Astrocyte (in vitro differentiated cells and primary cell): ENCODE measurements around the gene CEP68. TPM values are rescaled to one million over a fixed set of nuclear protein-coding genes. Genes with fewer than 3 reads are reported as not detected.
"Not testable (repeated sequence)": the region's sequence is repeated elsewhere in the genome, so short reads cannot be mapped to it uniquely, and the experiment has no call there.

Experiments used
- DNase-seq: peaks from one replicate; pipeline ENCODE4 v3.0.0-alpha.2; 2010; ENCODE audit warnings: low read depth
- FAIRE-seq: peaks from 2 replicates; lab custom pipeline; 2011; peaks lifted over from hg19 to GRCh38; lab: Jason Lieb, UNC
- H2AFZ ChIP-seq: 2 replicates; pipeline ENCODE4 v1.6.0; 2012; ENCODE audit warnings: low read depth, low read length, inconsistent platforms
- H3K27ac ChIP-seq: 2 replicates; pipeline ENCODE4 v1.5.1; 2011; ENCODE audit warnings: low read depth, low read length, inconsistent platforms
- H3K27me3 ChIP-seq: 2 replicates; pipeline ENCODE4 v1.6.0; 2011; ENCODE audit warnings: low read length, inconsistent platforms; ENCODE audit not compliant: insufficient read depth
- H3K36me3 ChIP-seq: 2 replicates; pipeline ENCODE4 v1.5.1; 2011; ENCODE audit warnings: low read length, inconsistent platforms; ENCODE audit not compliant: insufficient read depth
- H3K4me1 ChIP-seq: 2 replicates; pipeline ENCODE4 v1.5.1; 2011; ENCODE audit warnings: low read length, inconsistent platforms; ENCODE audit not compliant: insufficient read depth
- H3K4me2 ChIP-seq: 2 replicates; pipeline ENCODE4 v1.6.0; 2012; ENCODE audit warnings: low read length, inconsistent platforms
- H3K4me3 ChIP-seq: 2 replicates; pipeline ENCODE4 v1.5.1; 2011; ENCODE audit warnings: low read depth, mild to moderate bottlenecking, low read length, inconsistent platforms; ENCODE audit not compliant: insufficient read depth
- H3K79me2 ChIP-seq: 2 replicates; pipeline ENCODE4 v1.6.0; 2012; ENCODE audit warnings: mild to moderate bottlenecking, low read length, inconsistent platforms; ENCODE audit not compliant: insufficient read depth
- H3K9ac ChIP-seq: 2 replicates; pipeline ENCODE4 v1.6.0; 2012; ENCODE audit warnings: mild to moderate bottlenecking, low read length, inconsistent platforms
- H3K9me3 ChIP-seq: 2 replicates; pipeline ENCODE4 v1.5.1; 2012; ENCODE audit warnings: low read depth, mild to moderate bottlenecking, low read length, inconsistent platforms; ENCODE audit not compliant: insufficient read depth
- H4K20me1 ChIP-seq: 2 replicates; pipeline ENCODE4 v1.6.0; 2012; ENCODE audit warnings: low read length, inconsistent platforms; ENCODE audit not compliant: insufficient read depth
- H3K27ac Mint-ChIP-seq: one replicate; pipeline ENCODE4 v1.8.0; 2021; ENCODE audit warnings: mild to moderate bottlenecking, mixed read lengths; ENCODE audit not compliant: unreplicated experiment
- H3K27me3 Mint-ChIP-seq: one replicate; pipeline ENCODE4 v1.8.0; 2021; ENCODE audit warnings: low read depth, mixed read lengths; ENCODE audit not compliant: unreplicated experiment
- H3K36me3 Mint-ChIP-seq: one replicate; pipeline ENCODE4 v1.8.0; 2021; ENCODE audit warnings: low read depth, mixed read lengths; ENCODE audit not compliant: unreplicated experiment
- H3K4me1 Mint-ChIP-seq: one replicate; pipeline ENCODE4 v1.8.0; 2021; ENCODE audit warnings: low read depth, mixed read lengths; ENCODE audit not compliant: unreplicated experiment
- H3K4me3 Mint-ChIP-seq: one replicate; pipeline ENCODE4 v1.8.0; 2021; ENCODE audit warnings: mild to moderate bottlenecking, moderate library complexity, mixed read lengths; ENCODE audit not compliant: unreplicated experiment
- H3K9me3 Mint-ChIP-seq: one replicate; pipeline ENCODE4 v1.8.0; 2021; ENCODE audit warnings: mild to moderate bottlenecking, mixed read lengths; ENCODE audit not compliant: unreplicated experiment
- EZH2 ChIP-seq: IDR thresholded peaks from 2 replicates; pipeline ENCODE4 v1.6.1; 2012; ENCODE audit warnings: mild to moderate bottlenecking, low read length, inconsistent platforms; ENCODE audit not compliant: insufficient read depth
- total RNA-seq: library from RNA; stranded (reverse); gene quantifications from 2 replicates; pipeline ENCODE4 v1.2.1, GENCODE V29; 2021
- TF ChIP-seq, protein P1 (sequence below): IDR thresholded peaks from 2 replicates; pipeline ENCODE4 v1.5.1; 2011; ENCODE audit warnings: low read depth, mild to moderate bottlenecking, inconsistent platforms, low read length, moderate library complexity; ENCODE audit not compliant: insufficient read depth

CEP68 gene
- total RNA-seq, 1 donor from 2014 or later = 6.9 TPM

- no peak overlapping the region for H3K4me3 Mint-ChIP-seq
- H3K4me2 ChIP-seq = no peak overlapping the region
These were observed 23.0 kb upstream of the CEP68 start for GRCh38 chr2:65033178-65033577.

DNA sequence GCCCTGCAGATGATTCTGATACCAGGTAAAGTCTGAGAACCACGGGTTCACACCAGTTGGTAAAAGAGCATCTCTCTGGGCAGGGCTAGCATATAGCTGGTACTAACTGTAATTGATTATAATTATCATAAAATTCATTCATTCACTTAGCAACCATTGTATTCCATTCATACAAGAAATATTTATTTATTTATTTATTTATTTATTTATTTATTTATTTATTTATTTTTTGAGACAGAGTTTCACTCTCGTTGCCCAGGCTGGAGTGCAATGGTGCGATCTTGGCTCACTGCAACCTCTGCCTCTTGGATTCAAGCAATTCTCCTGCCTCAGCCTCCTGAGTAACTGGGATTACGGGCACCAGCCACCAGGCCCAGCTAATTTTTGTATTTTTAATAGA lies 22.5 kb upstream of the CEP68 start:
- H3K36me3 ChIP-seq, H3K27ac Mint-ChIP-seq, H3K27ac ChIP-seq, H2AFZ ChIP-seq, H3K79me2 ChIP-seq, H3K4me1 Mint-ChIP-seq, H3K9me3 Mint-ChIP-seq, H3K4me2 ChIP-seq, H3K4me3 ChIP-seq, H3K9me3 ChIP-seq, FAIRE-seq, DNase-seq, H3K9ac ChIP-seq, H3K4me3 Mint-ChIP-seq, H3K27me3 ChIP-seq, H4K20me1 ChIP-seq, H3K4me1 ChIP-seq, H3K36me3 Mint-ChIP-seq, H3K27me3 Mint-ChIP-seq: not testable (repeated sequence)

More at GRCh38 chr2:65033178-65033577, 23.0 kb upstream of the CEP68 start:
- TF ChIP-seq, protein P1, sequence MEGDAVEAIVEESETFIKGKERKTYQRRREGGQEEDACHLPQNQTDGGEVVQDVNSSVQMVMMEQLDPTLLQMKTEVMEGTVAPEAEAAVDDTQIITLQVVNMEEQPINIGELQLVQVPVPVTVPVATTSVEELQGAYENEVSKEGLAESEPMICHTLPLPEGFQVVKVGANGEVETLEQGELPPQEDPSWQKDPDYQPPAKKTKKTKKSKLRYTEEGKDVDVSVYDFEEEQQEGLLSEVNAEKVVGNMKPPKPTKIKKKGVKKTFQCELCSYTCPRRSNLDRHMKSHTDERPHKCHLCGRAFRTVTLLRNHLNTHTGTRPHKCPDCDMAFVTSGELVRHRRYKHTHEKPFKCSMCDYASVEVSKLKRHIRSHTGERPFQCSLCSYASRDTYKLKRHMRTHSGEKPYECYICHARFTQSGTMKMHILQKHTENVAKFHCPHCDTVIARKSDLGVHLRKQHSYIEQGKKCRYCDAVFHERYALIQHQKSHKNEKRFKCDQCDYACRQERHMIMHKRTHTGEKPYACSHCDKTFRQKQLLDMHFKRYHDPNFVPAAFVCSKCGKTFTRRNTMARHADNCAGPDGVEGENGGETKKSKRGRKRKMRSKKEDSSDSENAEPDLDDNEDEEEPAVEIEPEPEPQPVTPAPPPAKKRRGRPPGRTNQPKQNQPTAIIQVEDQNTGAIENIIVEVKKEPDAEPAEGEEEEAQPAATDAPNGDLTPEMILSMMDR = no peak
- TF ChIP-seq EZH2 = no peak
- no peaks in the 10 kb centered on the region for H3K9me3 ChIP-seq
- no peak overlapping the region for H3K9ac ChIP-seq
- no peak overlapping the region for H3K27ac ChIP-seq
- Mint-ChIP-seq H3K36me3 (no peaks in the 10 kb centered on the region), H3K4me1 (peaks cover 3% of the 10 kb centered on the region), H3K9me3 (no peaks in the 10 kb centered on the region), H3K27me3 (peaks cover 6% of the 10 kb centered on the region), H3K27ac (no peak overlapping the region)
- no peaks in the 10 kb centered on the region for H3K27me3 ChIP-seq
- H3K36me3 ChIP-seq = no peaks in the 10 kb centered on the region
- no peaks in the 10 kb centered on the region for H3K79me2 ChIP-seq
- no peak overlapping the region for H2AFZ ChIP-seq
- DNase-seq (no peak), FAIRE-seq (no peak)
- no peaks in the 10 kb centered on the region for H4K20me1 ChIP-seq
- H3K4me3 ChIP-seq = no peak overlapping the region
- H3K4me1 ChIP-seq = no peaks in the 10 kb centered on the region

- no peak overlapping the region for H3K9ac ChIP-seq
- no peak overlapping the region for H3K4me3 Mint-ChIP-seq
- DNase-seq (no peak), FAIRE-seq (no peak)
- H3K27ac ChIP-seq = no peak overlapping the region
- H2AFZ ChIP-seq = no peak overlapping the region
- TF ChIP-seq EZH2 = no peak
- TF ChIP-seq, protein P1 = no peak
- no peaks in the 10 kb centered on the region for H3K79me2 ChIP-seq
- H3K4me1 ChIP-seq = peaks cover 1% of the 10 kb centered on the region
- H3K9me3 ChIP-seq = no peaks in the 10 kb centered on the region
- no peaks in the 10 kb centered on the region for H3K27me3 ChIP-seq
- H3K36me3 ChIP-seq = no peaks in the 10 kb centered on the region
- no peak overlapping the region for H3K27ac Mint-ChIP-seq
- H3K27me3 Mint-ChIP-seq = peaks cover 10% of the 10 kb centered on the region
- H3K36me3 Mint-ChIP-seq = no peaks in the 10 kb centered on the region
- no peak overlapping the region for H3K4me3 ChIP-seq
- no peak overlapping the region for H3K4me2 ChIP-seq
- H3K4me1 Mint-ChIP-seq = peaks cover 3% of the 10 kb centered on the region
- no peaks in the 10 kb centered on the region for H4K20me1 ChIP-seq
- H3K9me3 Mint-ChIP-seq = no peaks in the 10 kb centered on the region
These were observed 20.8 kb upstream of the CEP68 start for GRCh38 chr2:65035351-65035943.
